Renal pelvis (tissue), 4 donors: Measurements from ENCODE around the gene CACNA1C. TPM values are rescaled to one million over a fixed set of nuclear protein-coding genes. Genes with fewer than 3 reads are reported as not detected.
A peak's percentile ranks its signal among the peaks of the same experiment; 100 is the strongest.

Experiments used
- DNase-seq: peaks from one replicate; pipeline ENCODE4 v3.0.0-alpha.2; 2013
- polyA plus RNA-seq, 3 donors: library from polyadenylated mRNA; unstranded; fragments of 120-200 nt; gene quantifications; one replicate each; pipeline ENCODE4 v1.2.1, GENCODE V29; 2013; ENCODE audit not compliant: insufficient read length in 3 of 3

The CACNA1C gene
- polyA plus RNA-seq, 3 donors = 7.1 to 12.2 (median 10.0) TPM

GRCh38 chr12:2389079-2389790 lies 336.4 kb downstream of the CACNA1C start:
- DNase-seq = no peak

- DNase-seq = no peak
Observed at GRCh38 chr12:2390133-2390532, 337.3 kb downstream of the CACNA1C start.

GRCh38 chr12:2390850-2391390 lies 338.1 kb downstream of the CACNA1C start:
- no peak for DNase-seq

- no peak for DNase-seq
Observed at GRCh38 chr12:2391740-2392331, 339.0 kb downstream of the CACNA1C start.

GRCh38 chr12:2393016-2393415 lies 340.2 kb downstream of the CACNA1C start:
- DNase-seq = no peak

- no peak for DNase-seq
Observed at GRCh38 chr12:2393996-2394395, 341.2 kb downstream of the CACNA1C start.

- peak; percentile 37 for DNase-seq
Observed at GRCh38 chr12:2395354-2395977, 342.7 kb downstream of the CACNA1C start.

- no peak for DNase-seq
Observed at GRCh38 chr12:2396448-2396871, 343.7 kb downstream of the CACNA1C start.

- no peak for DNase-seq
Observed at GRCh38 chr12:2397356-2398045, 344.7 kb downstream of the CACNA1C start.

- DNase-seq = no peak
Observed at GRCh38 chr12:2401040-2401439, 348.3 kb downstream of the CACNA1C start.

GRCh38 chr12:2402073-2402579 lies 349.3 kb downstream of the CACNA1C start:
- DNase-seq = no peak

- no peak for DNase-seq
Observed at GRCh38 chr12:2403221-2403976, 350.6 kb downstream of the CACNA1C start.

GRCh38 chr12:2405039-2405438 lies 352.3 kb downstream of the CACNA1C start:
- no peak for DNase-seq

GRCh38 chr12:2406903-2407302 lies 354.1 kb downstream of the CACNA1C start:
- no peak for DNase-seq

- DNase-seq = no peak
Observed at GRCh38 chr12:2408262-2408661, 355.5 kb downstream of the CACNA1C start.

GRCh38 chr12:2409656-2410265 lies 357.0 kb downstream of the CACNA1C start:
- DNase-seq = no peak

- DNase-seq = no peak
Observed at GRCh38 chr12:2410496-2410895, 357.7 kb downstream of the CACNA1C start.

GRCh38 chr12:2411011-2411410 lies 358.2 kb downstream of the CACNA1C start:
- DNase-seq = no peak

- no peak for DNase-seq
Observed at GRCh38 chr12:2411616-2412304, 359.0 kb downstream of the CACNA1C start.

GRCh38 chr12:2412305-2412643 lies 359.5 kb downstream of the CACNA1C start:
- DNase-seq = no peak
